ENCODE data around the gene ABCC1.

ABCC1 gene

DNA sequence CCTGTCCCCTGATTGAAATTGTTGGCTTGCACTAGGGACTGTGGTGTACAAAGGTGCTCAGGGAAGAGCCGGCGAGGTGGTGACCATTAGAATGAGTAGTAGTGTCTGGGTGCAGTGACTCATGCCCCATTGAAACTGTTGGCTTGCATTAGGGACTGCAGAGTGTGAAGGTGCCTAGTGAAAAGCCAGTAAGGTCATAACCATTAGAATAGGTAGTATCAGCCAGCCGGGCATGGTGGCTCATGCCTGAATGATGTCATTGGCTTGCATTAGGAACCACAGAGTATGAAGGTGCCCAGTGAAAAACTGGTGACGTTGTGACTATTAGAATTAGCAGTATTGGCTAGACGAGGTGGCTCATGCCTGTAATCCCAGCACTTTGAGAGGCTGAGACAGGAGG is 195.0 kb downstream of the ABCC1 start:
- Histone ChIP-seq H3K4me1 (ENCODE audit: control insufficient read depth, low read length) (no peaks in the 10 kb centered on the region), H3K79me2 (ENCODE audit: control insufficient read depth, low read length) (no peaks in the 10 kb centered on the region), H3K9me3 (ENCODE audit: control insufficient read depth, insufficient read depth, low read length) (no peaks in the 10 kb centered on the region), H4K20me1 (ENCODE audit: control insufficient read depth, insufficient read depth, low read depth, low read length) (no peaks in the 10 kb centered on the region), H3K27ac (ENCODE audit: low read depth, low read length) (no peak overlapping the region), H3F3A (ENCODE audit: control insufficient read depth, insufficient read depth) (no peaks in the 10 kb centered on the region), H3K4me3 (ENCODE audit: low read length) (no peak overlapping the region), H3K4me2 (ENCODE audit: low read length) (no peak overlapping the region), H3K9me2 (replicated peaks; ENCODE audit: control insufficient read depth, low read length) (no peaks in the 10 kb centered on the region), H3K36me3 (ENCODE audit: control insufficient read depth, low read length) (peaks cover 31% of the 10 kb centered on the region), H3K27me3 (ENCODE audit: control insufficient read depth, low read length) (no peaks in the 10 kb centered on the region)
- TF ChIP-seq EZH2phosphoT487 (IDR thresholded peaks at IDR 0.05; ENCODE audit: borderline replicate concordance, low read length), result no peak

DNA sequence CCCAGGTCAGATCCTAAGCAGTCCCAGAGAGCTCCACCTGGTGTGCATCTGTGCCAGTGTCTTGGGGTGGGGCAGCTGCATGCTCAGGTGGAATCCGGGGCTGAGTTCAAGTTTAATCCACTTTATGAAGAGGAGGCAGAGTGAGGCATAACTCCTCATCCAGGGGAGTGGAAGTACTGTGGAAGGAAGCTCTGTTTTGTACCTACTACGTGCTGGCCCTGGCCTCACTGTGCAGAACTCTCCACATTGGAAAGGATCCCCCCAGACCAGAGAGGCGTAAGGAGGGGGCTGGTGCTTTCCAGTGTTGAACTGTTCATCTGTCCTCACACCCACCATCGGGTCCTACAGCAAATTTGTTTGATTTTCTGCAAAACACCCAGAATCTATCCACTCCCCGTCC is 195.9 kb downstream of the ABCC1 start:
- H3K27ac ChIP-seq (ENCODE audit: low read depth, low read length), result no peak overlapping the region
- no peaks in the 10 kb centered on the region for H3F3A ChIP-seq (ENCODE audit: control insufficient read depth, insufficient read depth)
- H3K9me3 ChIP-seq (ENCODE audit: control insufficient read depth, insufficient read depth, low read length), result no peaks in the 10 kb centered on the region
- H3K27me3 ChIP-seq (ENCODE audit: control insufficient read depth, low read length), result no peaks in the 10 kb centered on the region
- H3K4me2 ChIP-seq (ENCODE audit: low read length), result no peak overlapping the region
- TF ChIP-seq EZH2phosphoT487 (IDR thresholded peaks at IDR 0.05; ENCODE audit: borderline replicate concordance, low read length), result no peak
- TF ChIP-seq, protein P1, sequence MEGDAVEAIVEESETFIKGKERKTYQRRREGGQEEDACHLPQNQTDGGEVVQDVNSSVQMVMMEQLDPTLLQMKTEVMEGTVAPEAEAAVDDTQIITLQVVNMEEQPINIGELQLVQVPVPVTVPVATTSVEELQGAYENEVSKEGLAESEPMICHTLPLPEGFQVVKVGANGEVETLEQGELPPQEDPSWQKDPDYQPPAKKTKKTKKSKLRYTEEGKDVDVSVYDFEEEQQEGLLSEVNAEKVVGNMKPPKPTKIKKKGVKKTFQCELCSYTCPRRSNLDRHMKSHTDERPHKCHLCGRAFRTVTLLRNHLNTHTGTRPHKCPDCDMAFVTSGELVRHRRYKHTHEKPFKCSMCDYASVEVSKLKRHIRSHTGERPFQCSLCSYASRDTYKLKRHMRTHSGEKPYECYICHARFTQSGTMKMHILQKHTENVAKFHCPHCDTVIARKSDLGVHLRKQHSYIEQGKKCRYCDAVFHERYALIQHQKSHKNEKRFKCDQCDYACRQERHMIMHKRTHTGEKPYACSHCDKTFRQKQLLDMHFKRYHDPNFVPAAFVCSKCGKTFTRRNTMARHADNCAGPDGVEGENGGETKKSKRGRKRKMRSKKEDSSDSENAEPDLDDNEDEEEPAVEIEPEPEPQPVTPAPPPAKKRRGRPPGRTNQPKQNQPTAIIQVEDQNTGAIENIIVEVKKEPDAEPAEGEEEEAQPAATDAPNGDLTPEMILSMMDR (IDR thresholded peaks at IDR 0.05; ENCODE audit: low read depth, low read length, poor library complexity, severe bottlenecking), result no peak
- no peaks in the 10 kb centered on the region for H3K79me2 ChIP-seq (ENCODE audit: control insufficient read depth, low read length)
- no peak overlapping the region for H3K4me3 ChIP-seq (ENCODE audit: low read length)
- H3K9me2 ChIP-seq (replicated peaks; ENCODE audit: control insufficient read depth, low read length), result no peaks in the 10 kb centered on the region
- H4K20me1 ChIP-seq (ENCODE audit: control insufficient read depth, insufficient read depth, low read depth, low read length), result no peaks in the 10 kb centered on the region
- peaks cover 25% of the 10 kb centered on the region for H3K36me3 ChIP-seq (ENCODE audit: control insufficient read depth, low read length)
- no peaks in the 10 kb centered on the region for H3K4me1 ChIP-seq (ENCODE audit: control insufficient read depth, low read length)

- H4K20me1 ChIP-seq (ENCODE audit: control insufficient read depth, insufficient read depth, low read depth, low read length), result no peaks in the 10 kb centered on the region
- no peaks in the 10 kb centered on the region for H3K9me2 ChIP-seq (replicated peaks; ENCODE audit: control insufficient read depth, low read length)
- no peaks in the 10 kb centered on the region for H3K4me1 ChIP-seq (ENCODE audit: control insufficient read depth, low read length)
- H3K9me3 ChIP-seq (ENCODE audit: control insufficient read depth, insufficient read depth, low read length), result no peaks in the 10 kb centered on the region
- no peaks in the 10 kb centered on the region for H3K79me2 ChIP-seq (ENCODE audit: control insufficient read depth, low read length)
- no peak overlapping the region for H3K4me3 ChIP-seq (ENCODE audit: low read length)
- no peak overlapping the region for H3K4me2 ChIP-seq (ENCODE audit: low read length)
- H3K36me3 ChIP-seq (ENCODE audit: control insufficient read depth, low read length), result peaks cover 12% of the 10 kb centered on the region
- H3K27ac ChIP-seq (ENCODE audit: low read depth, low read length), result no peak overlapping the region
- TF ChIP-seq, protein P1 (IDR thresholded peaks at IDR 0.05; ENCODE audit: low read depth, low read length, poor library complexity, severe bottlenecking), result no peak
- TF ChIP-seq EZH2phosphoT487 (IDR thresholded peaks at IDR 0.05; ENCODE audit: borderline replicate concordance, low read length), result no peak
- H3F3A ChIP-seq (ENCODE audit: control insufficient read depth, insufficient read depth), result no peaks in the 10 kb centered on the region
- H3K27me3 ChIP-seq (ENCODE audit: control insufficient read depth, low read length), result no peaks in the 10 kb centered on the region
Observed at GRCh38 chr16:16146380-16147315, 197.2 kb downstream of the ABCC1 start.

Measured in DOHH2 (cell line).